ENCODE results near the gene APBB2.

The APBB2 gene

DNA sequence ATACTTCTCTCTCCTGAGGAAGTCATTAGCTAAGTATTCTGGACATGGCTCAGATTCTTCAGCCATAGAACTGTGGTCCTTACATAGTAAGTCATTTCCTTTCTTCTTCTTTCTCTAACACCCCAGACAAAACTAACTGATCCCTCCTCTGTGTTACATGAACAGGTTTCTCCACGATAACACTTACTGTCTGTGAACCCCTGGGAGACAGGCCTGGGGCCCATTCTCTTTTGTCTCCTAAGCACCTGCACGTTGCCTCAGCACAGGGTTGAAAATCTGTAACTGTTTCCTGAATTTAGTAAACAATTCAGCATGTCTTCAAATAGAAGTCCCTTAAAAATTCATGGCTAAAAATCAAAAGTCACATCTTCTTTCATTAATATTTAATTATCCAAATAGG lies 24.7 kb downstream of the APBB2 start:
- TF ChIP-seq, protein P1, sequence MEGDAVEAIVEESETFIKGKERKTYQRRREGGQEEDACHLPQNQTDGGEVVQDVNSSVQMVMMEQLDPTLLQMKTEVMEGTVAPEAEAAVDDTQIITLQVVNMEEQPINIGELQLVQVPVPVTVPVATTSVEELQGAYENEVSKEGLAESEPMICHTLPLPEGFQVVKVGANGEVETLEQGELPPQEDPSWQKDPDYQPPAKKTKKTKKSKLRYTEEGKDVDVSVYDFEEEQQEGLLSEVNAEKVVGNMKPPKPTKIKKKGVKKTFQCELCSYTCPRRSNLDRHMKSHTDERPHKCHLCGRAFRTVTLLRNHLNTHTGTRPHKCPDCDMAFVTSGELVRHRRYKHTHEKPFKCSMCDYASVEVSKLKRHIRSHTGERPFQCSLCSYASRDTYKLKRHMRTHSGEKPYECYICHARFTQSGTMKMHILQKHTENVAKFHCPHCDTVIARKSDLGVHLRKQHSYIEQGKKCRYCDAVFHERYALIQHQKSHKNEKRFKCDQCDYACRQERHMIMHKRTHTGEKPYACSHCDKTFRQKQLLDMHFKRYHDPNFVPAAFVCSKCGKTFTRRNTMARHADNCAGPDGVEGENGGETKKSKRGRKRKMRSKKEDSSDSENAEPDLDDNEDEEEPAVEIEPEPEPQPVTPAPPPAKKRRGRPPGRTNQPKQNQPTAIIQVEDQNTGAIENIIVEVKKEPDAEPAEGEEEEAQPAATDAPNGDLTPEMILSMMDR (conservative IDR thresholded peaks at IDR 0.05): no peak
- H3K27ac ChIP-seq: no peak overlapping the region

DNA sequence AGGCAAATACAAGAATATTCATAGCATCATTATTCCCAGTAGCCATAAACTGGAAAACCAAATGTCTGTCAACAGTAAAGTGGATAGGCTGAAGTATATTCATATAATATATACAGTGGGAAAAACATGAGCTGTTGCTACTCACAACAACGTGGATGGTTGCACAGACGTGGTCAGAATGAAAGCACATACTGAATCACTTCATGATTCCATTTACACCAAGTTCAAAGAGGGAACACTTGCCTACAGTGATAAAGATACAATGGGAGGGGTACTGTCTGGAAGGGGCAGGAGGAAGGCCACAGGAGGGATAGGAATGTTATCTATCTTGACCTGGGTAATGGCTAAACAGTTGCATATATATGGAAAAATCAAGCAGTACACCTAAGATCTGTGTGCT lies 25.3 kb downstream of the APBB2 start:
- TF ChIP-seq, protein P1 (conservative IDR thresholded peaks at IDR 0.05): no peak
- H3K27ac ChIP-seq: no peak overlapping the region

DNA sequence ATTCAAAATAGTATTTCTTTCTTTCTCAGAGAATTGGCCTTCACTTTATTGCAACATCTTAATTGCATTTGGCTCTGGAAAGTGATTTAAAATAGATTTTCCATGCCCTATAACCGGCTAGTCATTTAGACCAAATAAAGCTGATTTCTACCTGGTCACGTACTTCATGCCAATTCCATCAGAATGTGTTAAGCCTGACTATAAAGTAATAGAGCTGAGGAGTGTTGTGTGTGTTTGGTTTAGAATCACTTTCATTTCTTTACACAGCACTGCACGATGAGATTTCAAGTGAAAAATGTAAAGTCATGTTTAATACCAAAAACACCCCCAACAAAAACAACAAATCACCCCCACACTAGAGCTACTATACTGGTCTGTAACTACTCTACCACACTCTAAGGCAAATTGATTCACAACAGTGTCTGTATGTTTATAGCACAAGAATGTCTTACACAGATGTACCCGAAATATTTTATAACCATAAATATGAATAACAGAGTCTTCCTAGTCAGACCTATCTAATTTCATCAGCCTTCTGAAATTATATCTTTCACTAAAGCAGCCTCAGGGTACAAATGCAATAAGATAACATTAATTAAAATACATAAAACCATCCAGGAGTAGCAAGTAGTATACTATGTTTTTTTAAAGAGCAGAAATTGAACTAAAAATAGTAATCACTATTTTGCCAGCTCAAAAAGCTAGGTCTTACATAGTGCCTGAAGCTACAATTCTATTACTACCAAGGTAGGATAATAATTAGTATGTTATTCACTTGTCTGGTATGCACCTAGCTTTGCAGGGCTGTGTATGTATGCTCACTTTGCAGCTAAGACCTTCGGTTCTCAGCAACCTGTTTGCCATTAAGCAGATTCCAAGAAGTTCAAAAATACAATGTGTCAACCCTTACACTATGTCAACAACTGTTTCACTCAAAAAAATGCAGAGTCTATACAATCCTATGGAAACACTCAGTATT lies 28.4 kb downstream of the APBB2 start:
- no peak overlapping the region for H3K27ac ChIP-seq
- TF ChIP-seq, protein P1 (conservative IDR thresholded peaks at IDR 0.05): no peak

DNA sequence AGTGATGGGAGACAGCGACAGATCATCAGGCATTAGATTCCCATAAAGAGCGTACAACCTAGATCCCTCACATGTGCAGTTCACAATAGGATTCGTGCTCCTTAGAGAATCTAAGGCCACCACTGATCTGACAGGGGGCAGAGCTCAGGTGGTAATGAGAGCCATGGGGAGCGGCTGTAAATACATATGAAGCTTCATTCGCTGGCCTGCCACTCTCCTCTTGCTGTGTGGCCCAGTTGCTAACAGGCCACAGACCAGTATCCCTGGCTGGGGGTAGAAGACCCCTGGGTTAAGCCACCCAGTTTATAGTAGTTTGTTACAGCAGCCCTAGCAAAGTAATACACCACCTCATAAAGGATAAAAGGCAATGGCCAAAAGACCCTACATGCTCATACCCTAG lies 30.3 kb downstream of the APBB2 start:
- H3K27ac ChIP-seq: no peak overlapping the region
- TF ChIP-seq, protein P1 (conservative IDR thresholded peaks at IDR 0.05): no peak

DNA sequence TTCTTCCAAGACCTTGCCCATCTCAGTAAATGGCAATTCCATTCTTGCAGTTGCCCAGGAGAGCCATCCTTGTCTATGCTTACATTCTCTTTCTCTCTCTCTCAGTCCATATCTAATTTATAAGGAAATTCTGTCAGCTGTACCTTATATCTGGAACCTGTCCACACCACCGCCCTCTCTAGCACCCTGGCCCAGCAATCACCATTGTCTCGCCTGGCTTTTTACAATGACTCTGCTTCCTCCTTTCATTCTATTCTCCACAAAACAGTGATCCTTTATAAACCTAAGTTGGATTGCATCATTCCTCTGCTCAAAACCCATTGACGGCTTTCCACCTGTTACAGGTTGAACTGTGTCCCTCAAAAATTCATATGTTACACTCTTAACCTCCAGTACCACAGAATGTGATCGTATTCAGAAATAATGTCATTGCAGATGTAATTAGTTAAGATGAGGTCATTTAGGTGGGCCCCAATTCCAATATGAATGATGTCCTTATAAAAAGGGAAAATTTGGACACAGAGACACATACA lies 31.3 kb downstream of the APBB2 start:
- TF ChIP-seq, protein P1 (conservative IDR thresholded peaks at IDR 0.05): no peak

DNA sequence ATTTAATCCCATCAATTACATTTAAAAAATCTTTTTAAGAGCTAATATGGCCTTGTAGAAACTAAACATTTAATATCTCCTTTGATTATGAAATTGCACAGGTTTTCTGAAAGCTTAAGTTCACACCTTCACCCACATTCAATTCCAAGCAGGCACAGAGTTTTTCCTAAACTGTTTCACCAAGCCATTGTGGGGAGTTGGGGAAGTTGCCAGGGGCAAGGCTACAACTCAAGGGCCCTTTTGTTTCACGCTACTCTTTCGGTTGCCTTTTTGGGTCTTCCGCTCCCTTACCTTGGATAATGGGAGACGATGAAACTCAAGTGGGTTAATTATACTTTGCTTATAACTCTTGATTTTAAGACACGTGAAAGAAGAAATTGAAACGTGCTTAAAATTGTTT lies 33.3 kb downstream of the APBB2 start:
- TF ChIP-seq, protein P1 (conservative IDR thresholded peaks at IDR 0.05): no peak

More for the DNA sequence above, 31.3 kb downstream of the APBB2 start:
- H3K27ac ChIP-seq: no peak overlapping the region

DNA sequence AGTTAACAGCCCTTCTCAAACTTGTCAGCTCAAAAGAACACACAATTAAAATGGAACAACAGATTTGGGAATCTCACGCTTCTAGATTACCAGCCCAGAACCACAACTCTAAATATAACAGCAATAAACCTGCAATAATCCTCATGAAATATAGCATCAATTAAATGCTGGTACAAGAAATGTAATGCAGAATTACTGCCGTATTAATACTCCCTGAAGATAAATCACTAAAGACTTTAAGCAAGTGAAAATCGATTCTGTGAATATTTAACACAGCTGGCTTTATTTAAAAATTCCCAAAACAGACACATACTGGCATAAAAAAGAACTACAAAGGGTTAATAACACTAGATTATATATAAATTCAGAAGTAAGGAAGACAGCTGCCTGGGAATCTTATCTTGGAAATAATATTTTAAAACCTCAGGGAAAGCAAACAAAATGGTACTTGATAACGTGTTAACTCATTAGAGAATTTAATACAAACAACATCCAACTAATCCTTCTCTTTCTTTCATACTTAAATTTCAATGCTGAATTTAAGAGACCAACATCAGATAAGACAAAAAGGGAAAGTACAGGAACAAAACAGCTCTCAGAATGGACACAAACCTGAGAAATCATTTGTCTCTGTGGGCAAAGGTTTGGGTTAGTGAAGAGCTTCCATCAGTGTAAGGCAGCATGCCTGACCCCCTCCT lies 34.7 kb downstream of the APBB2 start:
- no peak overlapping the region for H3K27ac ChIP-seq
- TF ChIP-seq, protein P1 (conservative IDR thresholded peaks at IDR 0.05): no peak

More for the DNA sequence above, 33.3 kb downstream of the APBB2 start:
- no peak overlapping the region for H3K27ac ChIP-seq

All from VCaP (cell line).